Breast epithelium (tissue), 3 donors: ENCODE data around the gene LCE3C.

ENCODE experiments used
- POLR2AphosphoS5 ChIP-seq, 3 donors: sonication (generic); formaldehyde crosslinking; IDR thresholded peaks; one replicate each; pipeline ENCODE4 v1.6.1; 2017; ENCODE audit warnings: antibody characterized with exemption in 3 of 3
- TF ChIP-seq, protein P1 (sequence below), 3 donors: fragments of 450-650 bp; IDR thresholded peaks; one replicate each; pipeline ENCODE4 v1.5.1; 2016 to 2017; ENCODE audit warnings: antibody characterized with exemption in 3 of 3, mild to moderate bottlenecking in 3 of 3, moderate library complexity in 3 of 3

GRCh38 chr1:152566681-152567080, 33.4 kb upstream of the LCE3C start, which contains the start of gene LCE3E:
- TF ChIP-seq POLR2AphosphoS5 (IDR thresholded peaks at IDR 0.05), result no peak
- TF ChIP-seq, protein P1, sequence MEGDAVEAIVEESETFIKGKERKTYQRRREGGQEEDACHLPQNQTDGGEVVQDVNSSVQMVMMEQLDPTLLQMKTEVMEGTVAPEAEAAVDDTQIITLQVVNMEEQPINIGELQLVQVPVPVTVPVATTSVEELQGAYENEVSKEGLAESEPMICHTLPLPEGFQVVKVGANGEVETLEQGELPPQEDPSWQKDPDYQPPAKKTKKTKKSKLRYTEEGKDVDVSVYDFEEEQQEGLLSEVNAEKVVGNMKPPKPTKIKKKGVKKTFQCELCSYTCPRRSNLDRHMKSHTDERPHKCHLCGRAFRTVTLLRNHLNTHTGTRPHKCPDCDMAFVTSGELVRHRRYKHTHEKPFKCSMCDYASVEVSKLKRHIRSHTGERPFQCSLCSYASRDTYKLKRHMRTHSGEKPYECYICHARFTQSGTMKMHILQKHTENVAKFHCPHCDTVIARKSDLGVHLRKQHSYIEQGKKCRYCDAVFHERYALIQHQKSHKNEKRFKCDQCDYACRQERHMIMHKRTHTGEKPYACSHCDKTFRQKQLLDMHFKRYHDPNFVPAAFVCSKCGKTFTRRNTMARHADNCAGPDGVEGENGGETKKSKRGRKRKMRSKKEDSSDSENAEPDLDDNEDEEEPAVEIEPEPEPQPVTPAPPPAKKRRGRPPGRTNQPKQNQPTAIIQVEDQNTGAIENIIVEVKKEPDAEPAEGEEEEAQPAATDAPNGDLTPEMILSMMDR (IDR thresholded peaks at IDR 0.05), result no peak
